Epithelial cell of proximal tubule (primary cell): ENCODE data around the gene TSPAN15. TPM values are rescaled to one million over a fixed set of nuclear protein-coding genes. Genes with fewer than 3 reads are reported as not detected.

Source experiments
- DNase-seq: peaks from one replicate; pipeline ENCODE4 v3.0.0-alpha.2; 2011; ENCODE audit warnings: low read depth
- H3K4me3 ChIP-seq: 2 replicates; pipeline ENCODE4 v1.5.1; 2011; ENCODE audit warnings: low read depth, mild to moderate bottlenecking, low read length
- total RNA-seq: library from RNA; depleted of rRNA; stranded (reverse); fragments of >200 nt; gene quantifications from 2 replicates; pipeline ENCODE4 v1.2.3, GENCODE V29; 2015
- TF ChIP-seq, protein P1 (sequence below): conservative IDR thresholded peaks from 2 replicates; pipeline ENCODE4 v1.5.1; 2012; ENCODE audit warnings: low read depth, mild to moderate bottlenecking, low read length

The TSPAN15 gene
- total RNA-seq, 1 donor from 2014 or later: 28.6 TPM

DNA sequence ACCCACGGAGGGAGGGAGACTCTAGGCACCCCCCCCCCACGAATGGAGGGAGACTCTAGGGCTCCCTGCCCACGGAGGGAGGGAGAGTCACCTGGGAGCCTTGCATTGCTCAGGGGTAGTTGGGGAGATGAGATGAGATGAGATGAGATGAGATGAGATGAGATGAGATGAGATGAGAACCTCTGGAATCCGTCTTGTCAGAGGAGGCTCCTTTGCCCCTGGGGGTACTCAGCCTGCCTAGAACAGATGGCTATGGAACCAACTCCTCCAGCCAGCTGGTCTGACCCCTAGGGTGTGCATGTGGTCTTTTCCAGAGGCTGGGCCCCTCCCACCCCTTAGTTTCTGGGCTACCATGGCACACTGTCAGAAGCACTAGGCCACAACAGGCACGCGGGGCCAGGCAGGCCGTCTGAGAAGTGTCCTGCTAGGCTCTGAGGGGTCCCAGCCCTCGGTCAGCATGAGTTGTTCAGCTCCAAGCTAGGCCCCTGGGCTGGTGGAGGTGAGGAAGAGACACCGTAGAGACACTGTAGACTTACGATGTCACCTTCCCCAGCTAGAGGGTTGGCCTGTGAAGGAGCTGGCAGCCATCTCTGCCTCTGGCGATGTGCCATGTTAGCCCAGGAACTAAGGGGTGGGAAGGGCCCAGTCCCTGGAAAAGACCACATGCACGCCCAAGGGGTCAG is 8.8 kb downstream of the TSPAN15 start:
- TF ChIP-seq, protein P1, sequence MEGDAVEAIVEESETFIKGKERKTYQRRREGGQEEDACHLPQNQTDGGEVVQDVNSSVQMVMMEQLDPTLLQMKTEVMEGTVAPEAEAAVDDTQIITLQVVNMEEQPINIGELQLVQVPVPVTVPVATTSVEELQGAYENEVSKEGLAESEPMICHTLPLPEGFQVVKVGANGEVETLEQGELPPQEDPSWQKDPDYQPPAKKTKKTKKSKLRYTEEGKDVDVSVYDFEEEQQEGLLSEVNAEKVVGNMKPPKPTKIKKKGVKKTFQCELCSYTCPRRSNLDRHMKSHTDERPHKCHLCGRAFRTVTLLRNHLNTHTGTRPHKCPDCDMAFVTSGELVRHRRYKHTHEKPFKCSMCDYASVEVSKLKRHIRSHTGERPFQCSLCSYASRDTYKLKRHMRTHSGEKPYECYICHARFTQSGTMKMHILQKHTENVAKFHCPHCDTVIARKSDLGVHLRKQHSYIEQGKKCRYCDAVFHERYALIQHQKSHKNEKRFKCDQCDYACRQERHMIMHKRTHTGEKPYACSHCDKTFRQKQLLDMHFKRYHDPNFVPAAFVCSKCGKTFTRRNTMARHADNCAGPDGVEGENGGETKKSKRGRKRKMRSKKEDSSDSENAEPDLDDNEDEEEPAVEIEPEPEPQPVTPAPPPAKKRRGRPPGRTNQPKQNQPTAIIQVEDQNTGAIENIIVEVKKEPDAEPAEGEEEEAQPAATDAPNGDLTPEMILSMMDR: no peak
- no peak overlapping the region for H3K4me3 ChIP-seq
- DNase-seq: no peak

DNA sequence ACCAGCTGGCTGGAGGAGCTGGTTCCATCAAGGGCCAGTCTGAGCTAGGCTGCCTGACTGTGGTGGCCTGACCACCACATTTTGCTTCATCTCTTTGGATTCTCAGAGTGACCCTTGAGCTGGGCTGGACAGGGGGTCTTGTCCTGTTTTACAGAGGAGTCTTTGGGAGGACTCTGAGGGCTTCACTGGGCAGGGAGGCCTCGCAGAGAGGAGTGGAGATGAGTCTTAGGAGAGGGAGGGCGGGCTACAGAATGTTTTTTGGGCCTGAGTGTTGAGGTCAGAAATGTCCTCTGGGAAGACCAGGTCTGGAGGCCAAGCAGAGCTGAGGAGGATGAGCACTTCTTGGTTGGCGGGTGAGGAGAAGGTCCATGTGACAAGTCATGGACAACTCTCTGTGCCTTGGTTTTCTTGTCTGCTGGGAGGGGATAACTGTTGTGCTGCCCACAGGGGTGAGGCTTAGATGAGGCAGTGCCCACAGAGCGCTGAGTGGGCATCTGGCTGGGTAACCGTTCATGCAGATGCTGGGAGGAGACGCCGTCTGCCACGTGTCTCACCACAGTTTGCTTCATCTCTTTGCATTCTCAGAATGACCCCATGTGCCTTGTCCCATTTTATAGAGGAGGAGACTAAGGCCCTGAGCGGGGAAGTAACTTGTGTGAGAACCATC is 9.4 kb downstream of the TSPAN15 start:
- no peak for DNase-seq
- H3K4me3 ChIP-seq: no peak overlapping the region
- TF ChIP-seq, protein P1: no peak

DNA sequence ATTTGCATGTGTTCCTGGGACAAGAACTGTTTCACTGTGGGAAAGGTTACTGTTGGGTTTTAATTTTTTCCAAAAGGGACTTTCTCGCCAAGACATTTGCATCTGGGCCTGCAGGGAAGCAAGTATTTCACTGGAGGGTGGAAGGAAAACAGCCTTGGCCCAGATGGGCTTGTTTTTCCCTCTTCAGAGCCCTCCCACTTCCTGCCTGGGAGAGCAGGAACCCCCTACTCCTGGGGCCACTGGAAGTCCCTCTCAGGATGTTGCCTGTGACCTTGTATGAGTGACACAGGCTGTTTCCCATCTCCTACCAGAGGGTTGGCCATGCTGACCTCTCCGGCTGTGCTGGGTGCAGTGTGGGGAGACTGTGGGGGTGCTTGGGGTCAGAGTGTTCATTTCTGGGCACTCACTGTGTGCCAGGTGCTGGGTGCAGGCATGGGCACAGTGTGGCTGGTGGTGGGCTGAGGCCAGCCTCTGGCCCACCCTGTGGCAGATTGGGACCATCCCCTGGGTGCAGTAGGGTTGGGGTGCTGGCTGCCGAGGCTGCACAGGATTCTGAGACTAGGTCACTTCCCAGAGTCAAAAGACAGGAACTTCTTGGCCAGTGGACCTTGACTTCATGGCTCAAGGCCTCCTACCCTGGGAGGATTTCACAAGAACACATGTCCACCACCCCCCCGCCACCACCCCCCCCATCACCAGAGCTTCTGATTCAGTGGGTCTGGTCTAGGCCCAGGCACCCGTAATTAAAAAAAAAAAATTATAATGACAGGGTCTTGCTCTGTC is 10.2 kb downstream of the TSPAN15 start:
- TF ChIP-seq, protein P1: no peak
- no peak for DNase-seq
- H3K4me3 ChIP-seq: no peak overlapping the region

DNA sequence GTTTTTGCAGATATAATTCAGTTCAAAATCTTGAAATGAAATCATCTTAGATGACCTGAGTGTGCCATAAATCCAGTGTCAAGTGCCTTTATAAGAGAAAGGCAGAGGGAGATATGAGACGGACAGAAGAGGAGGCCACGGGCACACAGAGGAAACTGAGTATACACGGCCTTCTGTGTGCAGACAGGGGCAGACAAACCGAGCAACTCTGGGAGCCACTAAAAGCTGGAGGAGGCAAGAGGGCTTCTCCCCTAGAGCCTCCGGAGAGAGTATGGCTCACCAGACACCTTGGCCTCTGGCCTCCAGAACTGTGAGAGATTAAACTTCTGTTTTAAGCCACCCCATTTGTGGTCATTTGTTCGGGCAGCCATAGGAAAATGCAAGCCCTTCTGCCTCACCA is 12.6 kb downstream of the TSPAN15 start:
- H3K4me3 ChIP-seq: no peak overlapping the region
- TF ChIP-seq, protein P1: no peak
- DNase-seq: no peak

DNA sequence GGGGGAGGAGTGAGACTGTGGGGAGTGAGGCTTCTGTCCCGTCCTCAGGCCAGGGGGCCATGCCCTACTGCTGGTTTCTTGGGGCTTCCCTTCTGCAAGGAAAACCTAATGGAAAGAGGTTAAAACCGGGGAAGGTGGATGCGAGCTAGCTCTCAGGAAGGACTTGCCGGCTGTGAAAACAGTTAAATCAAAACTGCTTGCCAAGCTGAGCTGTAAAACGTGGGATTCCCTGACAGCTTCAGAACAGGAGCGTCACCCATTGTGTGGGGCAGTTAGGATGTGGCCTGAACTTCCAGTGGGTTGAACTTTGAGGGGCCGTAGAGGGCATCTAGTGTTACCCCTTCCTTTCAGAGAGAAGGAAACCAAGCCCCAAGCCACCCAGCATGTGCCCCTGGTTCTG is 13.1 kb downstream of the TSPAN15 start:
- no peak for DNase-seq
- no peak overlapping the region for H3K4me3 ChIP-seq
- TF ChIP-seq, protein P1: no peak

DNA sequence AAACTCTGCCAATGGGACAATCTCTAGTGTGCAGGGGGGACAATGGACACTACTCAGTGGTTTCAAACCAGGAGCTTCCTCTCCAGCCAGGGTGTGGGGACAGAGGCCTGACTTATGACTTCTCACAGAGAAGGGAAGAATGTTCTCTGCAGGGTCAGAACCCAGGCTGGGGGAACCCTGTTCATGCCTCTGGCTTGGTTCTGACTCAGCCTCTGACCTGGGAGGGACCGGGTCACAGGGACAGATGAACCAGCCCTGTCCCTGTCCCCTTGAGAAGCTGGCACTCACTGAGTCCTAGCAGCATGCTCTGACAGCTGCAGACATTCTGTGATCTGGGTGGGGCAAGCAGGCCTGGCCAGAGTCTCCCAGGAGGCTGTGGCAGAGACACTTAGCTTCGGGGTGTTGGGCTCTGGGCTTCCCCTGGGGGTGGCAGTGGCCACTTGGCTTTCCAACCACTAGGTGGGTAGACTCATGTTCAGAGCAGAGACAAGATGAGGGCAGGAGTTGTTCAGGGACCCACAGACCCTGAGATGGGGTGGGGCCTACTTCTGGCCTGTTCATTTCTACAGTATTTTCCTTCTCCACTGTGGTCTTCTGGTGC is 13.6 kb downstream of the TSPAN15 start:
- H3K4me3 ChIP-seq: no peak overlapping the region
- TF ChIP-seq, protein P1: no peak
- DNase-seq: no peak
